ENCODE data around the gene ZC3H7A. TPM values are rescaled to one million over a fixed set of nuclear protein-coding genes. Genes with fewer than 3 reads are reported as not detected.

The ZC3H7A gene
- total RNA-seq, 5 donors from 2014 or later (not counting 1 experiment from before 2014, with no cell fraction given), result 57.6 to 115 (median 68.2) TPM

DNA sequence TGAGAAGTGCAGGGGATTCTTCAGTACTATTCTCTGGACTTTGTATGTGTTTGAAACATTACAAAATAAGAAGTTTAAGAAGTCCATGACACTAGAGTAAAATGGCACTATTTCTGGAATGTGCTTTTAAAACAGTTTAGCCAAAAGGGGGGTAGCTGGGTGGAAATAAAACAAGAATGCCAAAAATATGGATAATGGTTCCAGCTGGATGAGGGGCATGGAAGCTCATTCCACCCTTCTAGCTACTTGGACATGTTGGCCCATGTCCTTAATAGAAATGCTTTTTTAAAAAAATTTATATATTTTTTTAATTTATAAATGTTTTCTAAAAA, 13.1 kb downstream of the ZC3H7A start:
- ATAC-seq (replicated peaks in 1 of 4) (no peak), DNase-seq (no peak)
- peak overlapping the region in 1 of 2 donors; percentile 36 for H3K4me3 ChIP-seq (ENCODE audit: control insufficient read depth in 1 of 2, extremely low read depth in 1 of 2, low read length in 1 of 2)
- peak overlapping the region; percentile 80 to 83 (median 80) for H3K4me3 Mint-ChIP-seq
- H3K9me3 Mint-ChIP-seq, result no peaks in the 10 kb centered on the region
- peaks cover 6% of the 10 kb centered on the region for H3K36me3 Mint-ChIP-seq
- peaks cover 0 to 13% of the 10 kb centered on the region in 2 donors for H3K36me3 ChIP-seq (ENCODE audit: control insufficient read depth in 2 of 2, extremely low read depth in 1 of 2, insufficient read depth in 1 of 2, low read length in 1 of 2)
- peak overlapping the region; percentile 97 for H3K27ac ChIP-seq (ENCODE audit: low read length)
- H3K27me3 ChIP-seq (replicated peaks in 1 of 2; ENCODE audit: control insufficient read depth in 2 of 2, extremely low read depth in 1 of 2, insufficient read depth in 2 of 2, low read length in 1 of 2), result no peaks in the 10 kb centered on the region
- peaks cover 39 to 72% of the 10 kb centered on the region in 2 experiments for H3K4me1 ChIP-seq (ENCODE audit: control insufficient read depth in 1 of 2, extremely low read depth in 1 of 2, insufficient read depth in 2 of 2, low read length in 2 of 2)
- no peaks in the 10 kb centered on the region for H3K27me3 Mint-ChIP-seq
- H3K4me1 Mint-ChIP-seq, result peaks cover 71 to 76% (median 73%) of the 10 kb centered on the region in 3 donors
- POLR2A ChIA-PET, result interaction anchor here (0.6 to 1.3 kb wide), 10 partner anchors 9 to 197 kb away, joined by 3 to 7 read pairs (median 4); partner anchors contain the start of genes ZC3H7A (in 2 of the 2), GSPT1 (in 1 of the 2), LITAF (in 1 of the 2) and TXNDC11 (in 1 of the 2)
- CTCF ChIA-PET, result interaction anchor here in 1 of 2 donors (0.6 to 4.3 kb wide), 7 partner anchors 8 to 224 kb away, joined by 3 to 37 read pairs (median 3); partner anchors contain the start of gene ZC3H7A
- no peaks in the 10 kb centered on the region for H3K9me3 ChIP-seq
- peak overlapping the region; percentile 95 to 97 for H3K27ac Mint-ChIP-seq

DNA sequence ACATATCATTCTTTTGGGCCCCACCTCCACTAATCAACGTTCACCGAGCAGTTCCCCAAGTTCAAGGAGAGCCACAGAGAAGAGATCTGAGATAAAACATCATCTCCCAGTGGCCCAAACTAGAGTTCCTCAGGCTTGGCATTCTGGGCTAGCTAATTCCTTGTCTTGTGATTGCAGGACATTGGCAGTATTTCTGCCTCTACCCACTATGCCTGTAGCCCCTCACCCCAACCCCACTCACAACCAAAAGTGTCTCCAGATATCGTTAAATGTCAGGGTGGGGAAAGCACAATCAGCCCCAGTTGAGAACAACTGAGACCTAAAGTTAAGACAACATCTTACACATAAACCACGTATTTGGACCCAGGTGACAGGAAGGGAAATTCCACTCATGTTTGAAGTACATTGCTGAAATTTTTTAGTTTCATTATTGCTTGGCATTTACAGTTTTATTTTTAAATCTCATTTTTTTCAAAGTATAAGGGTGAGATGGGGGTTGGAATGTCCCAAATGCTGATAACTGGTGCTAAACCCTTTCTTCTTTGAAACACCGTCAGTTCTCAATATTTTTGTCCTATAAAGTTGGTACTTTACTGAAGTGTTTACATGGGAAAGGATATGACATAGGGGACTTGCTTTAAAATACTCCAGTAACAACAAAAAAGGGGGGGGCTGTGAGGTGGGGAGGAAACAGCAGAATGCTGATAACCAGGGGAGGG, 13.6 kb downstream of the ZC3H7A start:
- peaks cover 38 to 67% of the 10 kb centered on the region in 2 experiments for H3K4me1 ChIP-seq (ENCODE audit: control insufficient read depth in 1 of 2, extremely low read depth in 1 of 2, insufficient read depth in 2 of 2, low read length in 2 of 2)

DNA sequence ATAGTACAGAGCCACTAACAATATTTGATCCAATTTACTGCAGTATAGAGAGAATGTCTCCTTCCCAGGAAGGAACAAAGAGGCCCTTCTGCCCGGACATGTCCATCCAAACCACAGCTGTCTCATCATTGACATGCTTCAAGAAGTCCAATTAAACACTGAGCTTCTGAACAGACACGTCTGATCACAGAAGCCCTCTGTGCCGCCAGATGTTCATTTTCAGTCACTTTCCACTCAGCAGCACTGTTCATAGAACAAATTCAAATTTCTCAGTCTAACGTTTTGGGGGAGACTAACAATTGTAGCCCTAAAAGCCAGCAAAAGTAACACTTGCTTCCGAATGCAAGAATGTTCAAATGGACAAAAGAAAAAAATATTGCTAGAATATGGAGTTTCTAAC, 15.3 kb downstream of the ZC3H7A start:
- Mint-ChIP-seq H3K27me3 (no peaks in the 10 kb centered on the region), H3K4me1 (peaks cover 49 to 56% (median 55%) of the 10 kb centered on the region in 3 donors), H3K36me3 (peaks cover 10% of the 10 kb centered on the region), H3K4me3 (peak overlapping the region; percentile 3 to 45 (median 30)), H3K27ac (peak overlapping the region; percentile 95 to 97), H3K9me3 (no peaks in the 10 kb centered on the region)
- no peak for DNase-seq
- Histone ChIP-seq H3K4me1 (ENCODE audit: control insufficient read depth in 1 of 2, extremely low read depth in 1 of 2, insufficient read depth in 2 of 2, low read length in 2 of 2) (peaks cover 29 to 50% of the 10 kb centered on the region in 2 experiments), H3K4me3 (ENCODE audit: control insufficient read depth in 1 of 2, extremely low read depth in 1 of 2, low read length in 1 of 2) (no peak overlapping the region), H3K27ac (ENCODE audit: low read length) (peak overlapping the region; percentile 97), H3K27me3 (replicated peaks in 1 of 2; ENCODE audit: control insufficient read depth in 2 of 2, extremely low read depth in 1 of 2, insufficient read depth in 2 of 2, low read length in 1 of 2) (no peaks in the 10 kb centered on the region), H3K36me3 (ENCODE audit: control insufficient read depth in 2 of 2, extremely low read depth in 1 of 2, insufficient read depth in 1 of 2, low read length in 1 of 2) (peaks cover 0 to 28% of the 10 kb centered on the region in 2 donors), H3K9me3 (no peaks in the 10 kb centered on the region)
- 61% methylated on average over 3 of the region's 5 CpGs for WGBS (ENCODE audit: insufficient coverage)
- ChIA-PET CTCF (interaction anchor here in 1 of 2 donors (3.6 kb wide), 1 partner anchor 16 kb away, joined by 19 read pairs; the partner anchor contains the start of gene ZC3H7A), POLR2A (interaction anchor here (0.6 to 0.9 kb wide), 3 partner anchors 11 to 102 kb away, joined by 4 to 12 read pairs (median 5); no protein-coding TSS in a partner anchor)
- ATAC-seq (replicated peaks in 1 of 4), result no peak

More for the DNA sequence above, 13.6 kb downstream of the ZC3H7A start:
- Mint-ChIP-seq H3K4me1 (peaks cover 66 to 71% (median 69%) of the 10 kb centered on the region in 3 donors), H3K27ac (peak overlapping the region; percentile 95 to 97), H3K9me3 (no peaks in the 10 kb centered on the region), H3K27me3 (no peaks in the 10 kb centered on the region), H3K4me3 (peak overlapping the region; percentile 80 to 83 (median 80)), H3K36me3 (peaks cover 6% of the 10 kb centered on the region)
- H3K27ac ChIP-seq (ENCODE audit: low read length), result peak overlapping the region; percentile 97
- no peaks in the 10 kb centered on the region for H3K27me3 ChIP-seq (replicated peaks in 1 of 2; ENCODE audit: control insufficient read depth in 2 of 2, extremely low read depth in 1 of 2, insufficient read depth in 2 of 2, low read length in 1 of 2)
- H3K4me3 ChIP-seq (ENCODE audit: control insufficient read depth in 1 of 2, extremely low read depth in 1 of 2, low read length in 1 of 2), result peak overlapping the region; percentile 23 to 36
- no peaks in the 10 kb centered on the region for H3K9me3 ChIP-seq
- H3K36me3 ChIP-seq (ENCODE audit: control insufficient read depth in 2 of 2, extremely low read depth in 1 of 2, insufficient read depth in 1 of 2, low read length in 1 of 2), result peaks cover 0 to 14% of the 10 kb centered on the region in 2 donors
- peak; percentile 75 to 85 (median 78) for ATAC-seq (replicated peaks in 1 of 4)
- DNase-seq, result peak in 32 of 35 experiments; percentile 29 to 90 (median 60)
- whole genome bisulfite sequencing (ENCODE audit: insufficient coverage), result 0% methylated on average over 3 of the region's 5 CpGs
- POLR2A ChIA-PET, result interaction anchor here (0.6 to 1.3 kb wide), 6 partner anchors 9 to 379 kb away, joined by 3 to 4 read pairs (median 4); partner anchors contain the start of gene ZC3H7A (in 2 of the 2)
- CTCF ChIA-PET, result interaction anchor here (0.6 to 4.3 kb wide), 8 partner anchors 9 to 223 kb away, joined by 3 to 37 read pairs (median 3); partner anchors contain the start of gene ZC3H7A (in 1 of the 2)

DNA sequence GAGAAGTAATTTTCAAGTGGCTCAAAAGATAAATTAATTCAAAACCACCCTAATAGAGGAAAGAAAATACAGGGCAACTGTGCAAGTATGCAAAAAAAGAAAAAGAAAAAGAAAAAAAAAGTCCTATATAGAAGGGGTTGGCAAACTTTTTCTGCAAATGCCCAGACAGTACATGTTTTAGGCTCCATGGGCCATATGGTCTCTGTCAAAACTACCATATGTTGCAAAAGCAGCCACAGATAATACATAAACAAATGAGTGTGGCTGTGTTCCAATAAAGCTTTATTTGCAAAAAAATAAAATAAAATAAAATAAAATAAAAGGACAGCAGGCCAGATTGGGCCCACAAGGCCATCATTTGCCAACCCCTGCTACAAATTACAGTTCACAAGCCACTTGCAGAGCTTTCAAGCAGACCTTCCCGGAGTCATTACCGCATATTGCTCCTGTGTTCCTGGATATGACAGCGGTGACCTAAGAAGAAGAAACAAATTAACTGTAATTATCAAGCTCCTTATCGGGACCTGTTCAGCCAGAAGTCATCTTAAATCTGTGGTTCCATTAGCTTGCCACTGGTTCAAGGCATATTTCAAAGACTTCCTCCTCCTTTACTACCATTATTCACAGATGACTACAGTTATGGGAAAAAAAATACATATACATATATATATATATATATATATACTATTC, 15.9 kb downstream of the ZC3H7A start:
- Mint-ChIP-seq H3K36me3 (peaks cover 10% of the 10 kb centered on the region), H3K27me3 (no peaks in the 10 kb centered on the region), H3K9me3 (no peaks in the 10 kb centered on the region), H3K4me1 (peaks cover 42 to 49% (median 48%) of the 10 kb centered on the region in 3 donors), H3K27ac (peak overlapping the region; percentile 46 to 97), H3K4me3 (no peak overlapping the region)
- ATAC-seq (replicated peaks in 1 of 4), result no peak
- Histone ChIP-seq H3K36me3 (ENCODE audit: control insufficient read depth in 2 of 2, extremely low read depth in 1 of 2, insufficient read depth in 1 of 2, low read length in 1 of 2) (peaks cover 0 to 35% of the 10 kb centered on the region in 2 donors), H3K4me1 (ENCODE audit: control insufficient read depth in 1 of 2, extremely low read depth in 1 of 2, insufficient read depth in 2 of 2, low read length in 2 of 2) (peaks cover 22 to 46% of the 10 kb centered on the region in 2 experiments), H3K27ac (ENCODE audit: low read length) (peak overlapping the region; percentile 97), H3K27me3 (replicated peaks in 1 of 2; ENCODE audit: control insufficient read depth in 2 of 2, extremely low read depth in 1 of 2, insufficient read depth in 2 of 2, low read length in 1 of 2) (no peaks in the 10 kb centered on the region), H3K9me3 (no peaks in the 10 kb centered on the region), H3K4me3 (ENCODE audit: control insufficient read depth in 1 of 2, extremely low read depth in 1 of 2, low read length in 1 of 2) (no peak overlapping the region)
- no peak for DNase-seq
- CTCF ChIA-PET, result interaction anchor here in 1 of 2 donors (0.6 to 3.6 kb wide), 3 partner anchors 16 to 805 kb away, joined by 3 to 19 read pairs (median 3); partner anchors contain the start of gene ZC3H7A
- 95% methylated on average over 3 of the region's 4 CpGs for WGBS (ENCODE audit: insufficient coverage)
- POLR2A ChIA-PET, result interaction anchor here (0.5 to 1.4 kb wide), 5 partner anchors 37 to 1023 kb away, joined by 3 to 4 read pairs (median 4); partner anchors contain the start of gene TXNDC11 (in 1 of the 2)

DNA sequence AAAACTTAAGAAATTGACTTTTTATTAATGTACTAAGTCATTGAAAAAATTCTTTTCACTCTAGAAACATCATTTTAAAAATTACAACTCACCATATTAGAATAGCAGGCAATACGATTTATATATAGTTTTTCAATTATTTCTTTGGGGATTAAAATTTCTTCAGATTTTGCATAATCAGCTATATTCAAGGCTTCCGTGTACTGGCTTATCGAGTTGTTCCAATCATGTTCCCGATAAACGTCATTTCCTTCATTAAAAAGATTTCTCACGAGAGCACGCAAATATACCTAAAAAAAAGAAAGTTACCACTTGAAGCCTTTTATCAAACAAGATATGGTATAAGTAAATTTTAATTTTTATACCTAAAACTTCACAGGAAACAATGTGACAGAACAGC, 18.0 kb downstream of the ZC3H7A start:
- ChIA-PET POLR2A (no interaction called here), CTCF (interaction anchor here in 1 of 2 donors (1.6 kb wide), 1 partner anchor 36 kb away, joined by 7 read pairs; the partner anchor contains the start of gene TXNDC11)
- Histone ChIP-seq H3K4me3 (ENCODE audit: control insufficient read depth in 1 of 2, extremely low read depth in 1 of 2, low read length in 1 of 2) (no peak overlapping the region), H3K36me3 (ENCODE audit: control insufficient read depth in 2 of 2, extremely low read depth in 1 of 2, insufficient read depth in 1 of 2, low read length in 1 of 2) (peaks cover 0 to 54% of the 10 kb centered on the region in 2 donors), H3K9me3 (no peaks in the 10 kb centered on the region), H3K27ac (ENCODE audit: low read length) (no peak overlapping the region), H3K4me1 (ENCODE audit: control insufficient read depth in 1 of 2, extremely low read depth in 1 of 2, insufficient read depth in 2 of 2, low read length in 2 of 2) (peaks cover 15 to 26% of the 10 kb centered on the region in 2 experiments), H3K27me3 (replicated peaks in 1 of 2; ENCODE audit: control insufficient read depth in 2 of 2, extremely low read depth in 1 of 2, insufficient read depth in 2 of 2, low read length in 1 of 2) (no peaks in the 10 kb centered on the region)
- no peak overlapping the region for H3K4me3 Mint-ChIP-seq
- WGBS (ENCODE audit: insufficient coverage), result no CpG with 5 or more reads among the region's 7 CpGs
- no peak overlapping the region for H3K27ac Mint-ChIP-seq
- DNase-seq (no peak), ATAC-seq (replicated peaks in 1 of 4) (no peak)
- peaks cover 19% of the 10 kb centered on the region for H3K36me3 Mint-ChIP-seq
- no peaks in the 10 kb centered on the region for H3K27me3 Mint-ChIP-seq
- H3K4me1 Mint-ChIP-seq, result peaks cover 30 to 38% (median 31%) of the 10 kb centered on the region in 3 donors
- H3K9me3 Mint-ChIP-seq, result no peaks in the 10 kb centered on the region

All from T-cell (primary cell).